B cell (primary cell): ENCODE measurements around the gene PTPRO. TPM values are rescaled to one million over a fixed set of nuclear protein-coding genes. Genes with fewer than 3 reads are reported as not detected.

Experiments used
- ATAC-seq: fragments of 200-7000 bp; cut with Tn5 transposase; one replicate; pipeline ENCODE4 v1.10.0; 2021; ENCODE audit warnings: low read depth, mild to moderate bottlenecking, moderate number of reproducible peaks, moderate library complexity
- CTCF ChIA-PET: fragments of 350-600 bp; sonication (Branson Sonifier 250); formaldehyde crosslinking; loops from one replicate; lab custom pipeline; 2021; ENCODE audit warnings: antibody characterized with exemption, inconsistent platforms; lab: Charles Lee
- POLR2A ChIA-PET: fragments of 350-600 bp; sonication (Branson Sonifier 250); formaldehyde crosslinking; loops from one replicate; lab custom pipeline; 2021; ENCODE audit warnings: antibody characterized with exemption; lab: Charles Lee
- DNase-seq: peaks from one replicate; pipeline ENCODE4 v3.0.0; 2013
- H2AFZ ChIP-seq: 2 replicates; pipeline ENCODE4 v1.6.1; 2012; ENCODE audit warnings: mild to moderate bottlenecking, low read depth, low read length; ENCODE audit not compliant: insufficient read depth, poor library complexity, severe bottlenecking
- H3K27ac ChIP-seq, 2 donors: 1 replicate in 1 of 2; 2 replicates in 1 of 2; pipeline ENCODE4 v1.5.1; 2012 to 2013; ENCODE audit warnings: low read length in 2 of 2, mild to moderate bottlenecking in 2 of 2, moderate library complexity in 1 of 2
- H3K27me3 ChIP-seq, 4 experiments: fragments of 200-600 bp in 1 of 4; sonication (generic) in 1 of 4; replicated peaks in 1 of 4; 1 replicate in 2 of 4; 2 replicates in 2 of 4; pipeline versions ENCODE4 v1.6.1 to v1.7.0; 2013 to 2016; ENCODE audit warnings: low read length in 3 of 4, mild to moderate bottlenecking in 2 of 4, mixed read lengths in 1 of 4, moderate library complexity in 1 of 4; ENCODE audit not compliant: insufficient read depth in 4 of 4, control insufficient read depth in 3 of 4; ENCODE audit errors: control extremely low read depth in 1 of 4
- H3K36me3 ChIP-seq, 2 experiments: replicated peaks in 1 of 2; 1 replicate in 1 of 2; 2 replicates in 1 of 2; pipeline versions ENCODE4 v1.6.1 to v1.7.1; 2013; ENCODE audit warnings: low read length in 1 of 2; ENCODE audit not compliant: insufficient read depth in 2 of 2, control insufficient read depth in 1 of 2; ENCODE audit errors: control extremely low read depth in 1 of 2, extremely low read depth in 1 of 2
- H3K4me1 ChIP-seq, 2 donors: fragments of 200-600 bp in 1 of 2; sonication (generic) in 1 of 2; 1 replicate in 1 of 2; 2 replicates in 1 of 2; pipeline versions ENCODE4 v1.5.1 to v1.6.1; 2013 to 2017; ENCODE audit warnings: low read length in 2 of 2; ENCODE audit not compliant: control insufficient read depth in 2 of 2, insufficient read depth in 2 of 2
- H3K4me2 ChIP-seq: replicated peaks from 2 replicates; pipeline ENCODE3; 2012; ENCODE audit warnings: mild to moderate bottlenecking, low read depth, low read length; ENCODE audit not compliant: poor library complexity, severe bottlenecking
- H3K4me3 ChIP-seq, 5 experiments: fragments of 200-600 bp in 1 of 5; sonication (generic) in 1 of 5; 1 replicate in 3 of 5; 2 replicates in 2 of 5; pipeline versions ENCODE4 v1.5.1 to v1.7.0; 2011 to 2016; ENCODE audit warnings: low read length in 4 of 5, mild to moderate bottlenecking in 4 of 5, low read depth in 2 of 5, control low read depth in 1 of 5, moderate library complexity in 1 of 5; ENCODE audit not compliant: insufficient read depth in 1 of 5; ENCODE audit errors: control extremely low read depth in 1 of 5, extremely low read depth in 1 of 5
- H3K79me2 ChIP-seq: fragments of 200-600 bp; sonication (generic); one replicate; pipeline ENCODE4 v1.6.0; 2016; ENCODE audit warnings: low read length; ENCODE audit not compliant: control insufficient read depth, insufficient read depth
- H3K9ac ChIP-seq: fragments of 200-600 bp; sonication (generic); 2 replicates; pipeline ENCODE4 v1.6.1; 2017; ENCODE audit warnings: mild to moderate bottlenecking, low read length, moderate library complexity
- H3K9me3 ChIP-seq, 3 donors: one replicate each; pipeline versions ENCODE4 v1.6.1 to v1.7.1; 2013; ENCODE audit warnings: low read length in 2 of 3; ENCODE audit not compliant: control insufficient read depth in 2 of 3, insufficient read depth in 1 of 3; ENCODE audit errors: control extremely low read depth in 1 of 3
- H4K20me1 ChIP-seq: 2 replicates; pipeline ENCODE4 v1.6.0; 2012; ENCODE audit warnings: mild to moderate bottlenecking, low read length; ENCODE audit not compliant: insufficient read depth, control insufficient read depth, poor library complexity, severe bottlenecking
- H3K27ac Mint-ChIP-seq: one replicate; pipeline ENCODE4 v1.8.0; 2021; ENCODE audit warnings: mixed read lengths
- H3K27me3 Mint-ChIP-seq: one replicate; pipeline ENCODE4 v1.8.0; 2021; ENCODE audit warnings: mixed read lengths
- H3K4me1 Mint-ChIP-seq: one replicate; pipeline ENCODE4 v1.8.0; 2021; ENCODE audit warnings: mixed read lengths
- H3K4me3 Mint-ChIP-seq: one replicate; pipeline ENCODE4 v1.8.0; 2021; ENCODE audit warnings: mixed read lengths
- H3K9me3 Mint-ChIP-seq: one replicate; pipeline ENCODE4 v1.8.0; 2022; ENCODE audit warnings: mixed read lengths; ENCODE audit not compliant: insufficient read depth
- EZH2 ChIP-seq: IDR thresholded peaks from 2 replicates; pipeline ENCODE4 v1.6.1; 2012; ENCODE audit warnings: borderline replicate concordance, low read depth, mild to moderate bottlenecking, moderate library complexity, low read length; ENCODE audit not compliant: insufficient read depth, poor library complexity, severe bottlenecking
- WGBS: methylation state at CpG from one replicate; pipeline ENCODE4 v1.1.5; 2013; ENCODE audit warnings: missing lambda C conversion rate; ENCODE audit not compliant: insufficient coverage; 5-methylcytosine and 5-hydroxymethylcytosine counted together
- intact Hi-C: fragments of 100-400 bp; cut with micrococcal nuclease; formaldehyde crosslinking; loops from one replicate; pipeline ENCODE4 v1.10.0; 2022
- polyA plus RNA-seq: library from polyadenylated mRNA; depleted of rRNA; stranded (reverse); fragments of >200 nt; gene quantifications from 2 replicates; pipeline ENCODE4 v1.2.3, GENCODE V29; 2012
- total RNA-seq, 2 donors: library from RNA; stranded (reverse); fragments of 120-200 nt in 1 of 2; gene quantifications; 1 replicate in 1 of 2; 2 replicates in 1 of 2; pipeline versions ENCODE4 v1.2.3 to v1.2.4, GENCODE V29; 2013 to 2022
- TF ChIP-seq, protein P1 (sequence below): fragments of 200-600 bp; IDR thresholded peaks from one replicate; pipeline ENCODE4 v1.8.0; 2022; ENCODE audit warnings: antibody characterized with exemption, mild to moderate bottlenecking

PTPRO gene
- total and polyA plus RNA-seq, 2 donors (not counting 1 experiment from before 2014, with no cell fraction given): 23.1 to 23.6 TPM

- Histone ChIP-seq H3K9ac (no peak overlapping the region), H2AFZ (no peak overlapping the region), H3K79me2 (no peaks in the 10 kb centered on the region), H3K27me3 (no peaks in the 10 kb centered on the region), H3K9me3 (no peaks in the 10 kb centered on the region), H4K20me1 (no peaks in the 10 kb centered on the region), H3K4me1 (no peaks in the 10 kb centered on the region), H3K36me3 (peaks cover 0 to 6% of the 10 kb centered on the region in 2 experiments), H3K27ac (no peak overlapping the region), H3K4me3 (no peak overlapping the region), H3K4me2 (no peak overlapping the region)
- WGBS: no CpG with 5 or more reads among the region's 7 CpGs
- Mint-ChIP-seq H3K9me3 (no peaks in the 10 kb centered on the region), H3K27ac (no peak overlapping the region), H3K4me1 (no peaks in the 10 kb centered on the region), H3K4me3 (no peak overlapping the region), H3K27me3 (peaks cover 7% of the 10 kb centered on the region)
- ChIA-PET POLR2A (no interaction called here), CTCF (no interaction called here)
- no peak for TF ChIP-seq EZH2
- TF ChIP-seq, protein P1, sequence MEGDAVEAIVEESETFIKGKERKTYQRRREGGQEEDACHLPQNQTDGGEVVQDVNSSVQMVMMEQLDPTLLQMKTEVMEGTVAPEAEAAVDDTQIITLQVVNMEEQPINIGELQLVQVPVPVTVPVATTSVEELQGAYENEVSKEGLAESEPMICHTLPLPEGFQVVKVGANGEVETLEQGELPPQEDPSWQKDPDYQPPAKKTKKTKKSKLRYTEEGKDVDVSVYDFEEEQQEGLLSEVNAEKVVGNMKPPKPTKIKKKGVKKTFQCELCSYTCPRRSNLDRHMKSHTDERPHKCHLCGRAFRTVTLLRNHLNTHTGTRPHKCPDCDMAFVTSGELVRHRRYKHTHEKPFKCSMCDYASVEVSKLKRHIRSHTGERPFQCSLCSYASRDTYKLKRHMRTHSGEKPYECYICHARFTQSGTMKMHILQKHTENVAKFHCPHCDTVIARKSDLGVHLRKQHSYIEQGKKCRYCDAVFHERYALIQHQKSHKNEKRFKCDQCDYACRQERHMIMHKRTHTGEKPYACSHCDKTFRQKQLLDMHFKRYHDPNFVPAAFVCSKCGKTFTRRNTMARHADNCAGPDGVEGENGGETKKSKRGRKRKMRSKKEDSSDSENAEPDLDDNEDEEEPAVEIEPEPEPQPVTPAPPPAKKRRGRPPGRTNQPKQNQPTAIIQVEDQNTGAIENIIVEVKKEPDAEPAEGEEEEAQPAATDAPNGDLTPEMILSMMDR: no peak
- ATAC-seq (no peak), DNase-seq (no peak)
- intact Hi-C loops: no loop called here
Measured at GRCh38 chr12:15600223-15600935, 278.1 kb downstream of the PTPRO start.

DNA sequence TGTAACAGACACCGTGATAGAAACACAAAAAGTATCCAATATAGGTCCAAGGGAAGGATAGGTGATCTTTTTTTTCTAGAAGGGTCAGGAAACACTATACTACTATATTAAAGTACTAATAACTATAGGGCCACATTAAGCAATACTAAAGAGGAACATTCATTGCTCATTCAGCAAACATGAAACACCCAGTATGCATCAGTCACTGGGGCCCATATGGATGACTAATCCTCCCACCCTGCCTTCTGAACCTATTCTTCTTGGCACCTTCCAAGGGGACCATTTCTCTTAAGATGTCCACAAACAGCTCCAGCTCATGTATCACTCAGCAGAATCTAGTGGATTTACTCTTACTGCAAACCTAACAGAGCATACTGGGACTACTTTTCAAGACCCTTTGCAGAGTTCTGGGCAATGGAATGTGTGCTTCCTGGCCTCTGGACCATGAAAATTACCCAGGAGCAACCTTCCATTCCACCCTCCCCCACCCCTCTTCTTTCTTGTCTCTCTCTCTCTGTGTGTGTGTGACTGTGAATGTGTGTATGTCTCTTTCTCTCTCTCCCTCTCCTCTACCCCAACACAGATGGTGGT is 279.0 kb downstream of the PTPRO start:
- TF ChIP-seq EZH2: no peak
- TF ChIP-seq, protein P1: no peak
- H3K4me3 Mint-ChIP-seq: no peak overlapping the region
- Histone ChIP-seq H2AFZ (no peak overlapping the region), H3K36me3 (no peaks in the 10 kb centered on the region), H3K9ac (no peak overlapping the region), H3K79me2 (no peaks in the 10 kb centered on the region), H3K4me3 (no peak overlapping the region), H3K9me3 (no peaks in the 10 kb centered on the region), H4K20me1 (no peaks in the 10 kb centered on the region), H3K27ac (no peak overlapping the region), H3K4me1 (no peaks in the 10 kb centered on the region), H3K4me2 (no peak overlapping the region), H3K27me3 (no peaks in the 10 kb centered on the region)
- ChIA-PET POLR2A (no interaction called here), CTCF (no interaction called here)
- ATAC-seq: no peak
- no CpG with 5 or more reads among the region's 1 CpG for whole genome bisulfite sequencing
- DNase-seq: no peak
- intact Hi-C loops: no loop called here
- H3K9me3 Mint-ChIP-seq: no peaks in the 10 kb centered on the region
- H3K4me1 Mint-ChIP-seq: no peaks in the 10 kb centered on the region
- H3K27ac Mint-ChIP-seq: no peak overlapping the region
- peaks cover 7% of the 10 kb centered on the region for H3K27me3 Mint-ChIP-seq
